Renal cortex interstitium (tissue), 3 donors: Measurements from ENCODE around the gene ZNF513. TPM values are rescaled to one million over a fixed set of nuclear protein-coding genes. Genes with fewer than 3 reads are reported as not detected.

Experiments used
- polyA plus RNA-seq, 3 donors: library from polyadenylated mRNA; unstranded; fragments of 120-200 nt; gene quantifications; one replicate each; pipeline ENCODE4 v1.2.1, GENCODE V29; 2013; ENCODE audit not compliant: insufficient read length in 3 of 3

ZNF513 gene
- polyA plus RNA-seq, 3 donors = 14.9 to 22.5 (median 21.0) TPM

Other genes starting within 250 kb of the ZNF513 start
- 10 to 100 TPM; 42.0 to 55.0 (median 46.4) TPM for gene PREB, start 246.1 kb downstream of the ZNF513 start, polyA plus RNA-seq
- not detected for gene PRR30, start 241.3 kb downstream of the ZNF513 start, polyA plus RNA-seq
- under 1 TPM; 0.51 to 0.78 (median 0.62) TPM for gene TCF23, start 231.7 kb downstream of the ZNF513 start, polyA plus RNA-seq
- 100 to 1,000 TPM; 148 to 150 (median 148) TPM for gene ATRAID, start 168.7 kb downstream of the ZNF513 start, polyA plus RNA-seq
- 10 to 100 TPM; 37.2 to 47.6 (median 42.0) TPM for gene SLC5A6, start 168.5 kb downstream of the ZNF513 start, polyA plus RNA-seq
- 10 to 100 TPM; 50.4 to 54.6 (median 54.1) TPM for gene CAD, start 163.4 kb downstream of the ZNF513 start, polyA plus RNA-seq
- gene SLC30A3, start 117.7 kb downstream of the ZNF513 start, polyA plus RNA-seq = 1 to 10 TPM; 6.0 to 9.2 (median 7.6) TPM
- gene DNAJC5G, start 105.3 kb downstream of the ZNF513 start, polyA plus RNA-seq = 1 to 10 TPM in 2 of 3 donors, under 1 TPM in 1; 0.59 to 1.7 (median 1.4) TPM
- 1 to 10 TPM; 5.3 to 7.7 (median 5.7) TPM for gene TRIM54, start 98.3 kb downstream of the ZNF513 start, polyA plus RNA-seq
- 1 to 10 TPM in 1 of 3 donors, under 1 TPM in 2; 0.56 to 1.1 (median 0.82) TPM for gene UCN, start 72.3 kb downstream of the ZNF513 start, polyA plus RNA-seq
- 10 to 100 TPM; 74.0 to 90.5 (median 81.4) TPM for gene MPV17, start 57.6 kb downstream of the ZNF513 start, polyA plus RNA-seq
- gene GTF3C2, start 24.0 kb downstream of the ZNF513 start, polyA plus RNA-seq = 10 to 100 TPM; 68.4 to 72.3 (median 71.3) TPM
- gene EIF2B4, start 10.4 kb downstream of the ZNF513 start, polyA plus RNA-seq = 10 to 100 TPM; 49.7 to 56.0 (median 52.3) TPM
- 100 to 1,000 TPM; 101 to 110 (median 101) TPM for gene SNX17, start 10.1 kb downstream of the ZNF513 start, polyA plus RNA-seq
- gene PPM1G, start 28.9 kb upstream of the ZNF513 start, polyA plus RNA-seq = 100 to 1,000 TPM in 1 of 3 donors, 10 to 100 TPM in 2; 84.3 to 105 (median 95.1) TPM
- gene NRBP1, start 47.9 kb upstream of the ZNF513 start, polyA plus RNA-seq = 100 to 1,000 TPM; 122 to 134 (median 123) TPM
- gene KRTCAP3, start 61.6 kb upstream of the ZNF513 start, polyA plus RNA-seq = 10 to 100 TPM in 1 of 3 donors, 1 to 10 TPM in 2; 5.1 to 10.8 (median 8.6) TPM
- gene IFT172, start 109.0 kb upstream of the ZNF513 start, polyA plus RNA-seq = 10 to 100 TPM; 44.4 to 66.7 (median 46.0) TPM
- 1 to 10 TPM; 6.4 to 8.1 (median 7.0) TPM for gene FNDC4, start 114.5 kb upstream of the ZNF513 start, polyA plus RNA-seq
- under 1 TPM in 2 of 3 donors, not detected in 1; 0.20 to 0.38 TPM for gene GCKR, start 116.1 kb upstream of the ZNF513 start, polyA plus RNA-seq
- 10 to 100 TPM; 75.8 to 84.2 (median 76.3) TPM for gene ZNF512, start 202.3 kb upstream of the ZNF513 start, polyA plus RNA-seq
- 10 to 100 TPM; 10.6 to 13.0 (median 12.9) TPM for gene CCDC121, start 248.3 kb upstream of the ZNF513 start, polyA plus RNA-seq
- 10 to 100 TPM; 51.0 to 66.7 (median 59.0) TPM for gene GPN1, start 248.3 kb upstream of the ZNF513 start, polyA plus RNA-seq